Frontal cortex (tissue), 4 donors: Measurements from ENCODE around the gene AGTPBP1. TPM values are rescaled to one million over a fixed set of nuclear protein-coding genes. Genes with fewer than 3 reads are reported as not detected.

Source experiments
- DNase-seq, 2 donors: peaks; one replicate each; pipeline ENCODE4 v3.0.0; 2012; ENCODE audit warnings: low spot score in 2 of 2
- FAIRE-seq: peaks from 2 replicates; lab custom pipeline; 2012; peaks lifted over from hg19 to GRCh38; lab: Jason Lieb, UNC
- total RNA-seq: library from RNA; depleted of rRNA; stranded (reverse); fragments of >200 nt; gene quantifications from one replicate; pipeline ENCODE4 v1.2.3, GENCODE V29; 2014
- donor health status: control.
- donor health status: control.
- donor health status: control.

AGTPBP1 gene
- total RNA-seq, 1 donor from 2014 or later, result 418 TPM

DNA sequence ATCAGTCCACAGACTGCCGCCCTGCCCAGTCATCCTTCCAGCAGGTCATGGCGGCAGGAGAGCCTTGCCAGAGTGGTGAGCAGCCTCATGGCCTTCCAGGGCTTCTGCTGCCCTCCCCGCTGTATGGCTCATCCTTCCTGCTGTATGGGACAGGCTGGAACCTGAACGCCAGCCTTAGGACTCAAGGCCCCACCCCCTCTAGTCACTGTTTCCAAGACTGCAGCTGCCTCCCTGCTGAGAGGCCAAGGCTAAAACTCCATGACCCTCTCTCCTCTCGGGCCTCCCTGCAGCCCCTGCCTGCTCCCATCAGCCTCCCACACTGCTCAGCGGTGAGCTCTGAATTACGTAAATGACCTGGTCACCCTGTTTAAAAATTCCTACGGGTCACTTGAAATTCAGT lies 227.5 kb downstream of the AGTPBP1 start:
- DNase-seq (no peak), FAIRE-seq (no peak)

DNA sequence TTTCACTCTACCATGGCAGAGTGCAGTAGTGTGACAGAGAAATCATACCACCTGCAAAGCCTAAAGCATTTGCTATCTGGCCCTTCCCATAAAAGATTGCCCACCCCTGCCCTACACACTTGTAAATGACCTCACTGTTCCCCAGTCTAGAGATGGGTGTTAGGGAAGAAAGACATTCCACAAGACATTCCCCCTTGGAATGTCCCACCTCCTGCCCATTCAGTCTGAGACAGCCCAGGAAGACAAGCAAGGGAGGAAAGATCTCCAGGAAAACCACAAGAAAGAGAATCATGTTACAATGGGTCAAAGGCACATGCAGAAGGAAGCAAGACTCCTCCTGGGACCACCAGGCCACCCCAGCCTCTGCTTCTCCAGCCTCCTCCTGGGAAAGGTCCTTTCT lies 230.0 kb downstream of the AGTPBP1 start:
- no peak for FAIRE-seq
- DNase-seq, result no peak

DNA sequence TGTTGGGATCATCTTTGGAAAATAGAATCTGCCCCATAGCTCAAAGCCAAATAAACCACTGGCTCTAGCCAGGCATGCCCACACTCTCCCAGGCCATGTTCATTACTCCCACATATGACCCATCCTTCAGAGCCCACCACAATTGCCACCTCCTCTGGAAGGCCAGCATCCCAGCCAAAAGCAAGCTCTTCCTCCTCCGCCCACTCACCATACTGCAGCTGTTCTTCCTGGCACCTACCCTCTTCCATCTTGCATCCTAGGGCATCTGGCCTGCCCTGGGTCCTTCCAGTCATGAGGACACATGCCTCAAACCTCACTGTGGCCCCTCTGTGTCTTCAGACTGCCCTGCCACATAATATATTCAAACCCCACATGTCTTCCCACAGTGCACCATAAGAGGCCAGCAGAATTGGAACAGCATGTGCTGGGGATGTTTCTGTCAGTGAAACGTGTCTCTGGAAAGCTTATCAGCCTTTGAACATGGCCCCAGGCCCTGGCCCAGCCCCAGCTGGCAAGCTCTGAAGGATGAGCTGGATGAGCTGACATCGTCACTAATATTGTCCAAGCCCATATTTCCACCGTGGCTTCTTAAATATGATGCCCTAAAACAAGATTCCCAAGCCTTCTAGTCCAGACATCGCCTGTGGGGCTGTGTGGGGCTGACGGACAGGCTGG lies 230.8 kb downstream of the AGTPBP1 start:
- DNase-seq (no peak), FAIRE-seq (no peak)

DNA sequence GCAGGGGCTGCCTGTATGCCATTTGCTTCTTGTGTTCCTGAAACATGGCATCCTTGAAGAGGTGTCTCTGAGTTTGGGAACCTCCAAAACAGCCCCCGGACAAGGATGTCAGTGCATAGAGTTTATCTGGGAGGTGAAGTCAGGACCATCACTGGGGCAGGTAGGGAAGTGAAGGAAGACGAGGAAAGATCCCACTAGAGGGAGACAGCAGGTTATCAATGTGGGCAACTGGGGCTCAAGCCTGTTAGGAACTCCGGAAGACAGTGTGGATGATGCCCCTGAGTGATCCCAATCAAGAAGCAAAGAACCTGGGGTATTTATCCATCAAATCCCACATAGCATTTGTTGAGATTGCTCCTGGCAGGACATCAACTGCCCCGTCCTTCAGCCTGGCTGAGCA lies 233.1 kb downstream of the AGTPBP1 start:
- FAIRE-seq, result no peak
- DNase-seq, result no peak

DNA sequence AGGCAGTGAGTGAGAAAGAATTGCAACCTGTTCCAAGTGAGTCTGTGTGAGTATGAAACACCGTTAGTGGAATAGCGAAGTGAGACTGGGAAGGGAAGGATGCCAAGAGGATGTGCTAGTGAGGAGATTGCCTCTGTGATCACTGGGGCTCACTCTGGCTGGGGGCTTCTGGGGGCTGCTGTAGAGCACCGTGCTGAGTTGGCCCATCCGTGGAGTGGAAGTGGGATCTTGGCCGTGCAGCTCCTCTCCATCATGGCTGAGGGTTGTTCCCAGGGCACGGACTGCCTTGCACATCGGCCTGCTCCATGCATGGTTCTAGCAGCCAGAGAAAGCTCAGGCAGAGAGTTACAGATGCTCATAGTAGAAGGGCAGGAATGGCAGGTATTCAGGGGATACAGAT lies 236.1 kb downstream of the AGTPBP1 start:
- FAIRE-seq (no peak), DNase-seq (no peak)

DNA sequence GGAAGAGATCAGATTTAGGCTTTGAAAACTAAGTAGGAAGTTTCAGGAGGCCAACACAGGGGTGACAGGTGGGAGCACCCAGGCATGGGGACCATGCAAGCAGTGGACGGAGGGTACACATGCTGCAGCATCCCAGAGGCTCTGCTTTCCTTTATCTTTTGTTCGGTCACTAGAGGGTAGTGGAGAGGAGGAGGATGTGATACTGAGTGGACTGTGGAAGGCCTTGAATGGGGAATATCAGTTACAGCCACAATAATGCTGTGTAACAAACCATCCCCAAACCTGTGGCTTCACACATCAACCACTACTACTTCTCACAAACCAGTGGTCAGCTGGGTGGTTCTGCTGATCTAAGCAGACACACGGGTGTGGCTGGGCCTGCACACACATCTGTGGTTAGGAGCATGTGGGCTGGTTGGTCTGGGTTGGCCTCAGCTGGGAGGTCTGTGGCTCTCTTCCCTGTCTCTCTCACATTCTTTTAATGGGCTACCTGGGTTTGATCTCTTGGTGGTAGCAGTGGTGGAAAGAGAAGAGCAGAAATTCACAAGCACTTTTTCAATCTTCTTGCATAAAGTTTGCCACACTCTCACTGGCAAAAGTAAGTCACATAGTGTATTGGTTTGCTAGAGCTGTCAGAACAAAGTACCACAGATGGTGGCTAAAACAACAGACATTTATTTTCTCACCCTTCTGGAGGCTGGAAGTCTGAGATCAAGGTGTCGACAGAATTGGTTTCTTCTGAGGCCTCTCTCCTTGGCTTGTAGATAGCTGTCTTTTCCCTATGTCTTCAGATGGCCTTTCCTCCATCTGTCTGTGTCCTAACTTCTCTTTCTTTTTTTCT lies 238.7 kb downstream of the AGTPBP1 start:
- FAIRE-seq, result no peak
- DNase-seq, result no peak

DNA sequence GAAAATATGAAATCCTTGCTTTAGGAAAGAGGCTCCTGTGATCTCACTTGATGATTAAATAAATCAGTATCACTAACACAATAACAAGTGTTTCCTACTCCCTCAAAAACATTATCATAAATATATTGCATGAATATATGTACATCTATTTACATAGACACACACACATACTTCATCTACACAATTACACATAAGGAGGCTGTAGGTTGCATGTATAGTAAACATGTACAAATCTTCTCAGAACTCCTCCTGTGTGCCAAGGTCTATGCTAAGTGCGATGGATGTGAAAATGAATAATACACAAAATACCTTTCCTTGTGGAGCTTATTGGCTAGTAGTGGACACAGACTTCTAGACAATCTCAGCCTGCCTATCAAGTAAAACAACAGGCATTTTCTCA lies 239.9 kb downstream of the AGTPBP1 start:
- DNase-seq, result no peak
- FAIRE-seq, result no peak

DNA sequence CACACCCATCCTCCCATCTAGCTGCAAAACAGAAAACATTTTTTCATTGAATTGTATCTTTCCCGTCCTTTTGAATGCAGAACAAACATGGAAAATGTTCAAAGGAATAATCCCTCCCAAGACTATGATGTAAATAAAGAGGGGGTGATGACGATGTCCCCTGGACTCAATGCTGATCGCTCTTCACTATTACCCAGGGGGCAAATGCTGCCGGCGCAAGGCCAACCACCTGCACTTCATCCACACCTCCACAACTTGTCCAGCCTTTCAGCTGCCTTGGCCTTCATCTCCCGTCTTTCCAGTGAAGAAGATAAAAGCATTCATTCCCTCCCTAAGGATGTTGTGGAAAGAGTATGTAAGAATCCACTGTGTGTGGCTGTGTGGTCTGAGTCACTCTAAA lies 240.3 kb downstream of the AGTPBP1 start:
- no peak for FAIRE-seq
- DNase-seq, result no peak

Other genes with a start within 250 kb of the AGTPBP1 start
- 65.6 TPM for gene NAA35, start 199.2 kb upstream of the AGTPBP1 start, total RNA-seq